Activated CD4-positive, alpha-beta memory T cell treated with anti-CD3 and anti-CD28 coated beads, Interleukin-2, amount 10 ng/mL, durations not matched to agents 7 days and 5 days (primary cell): ENCODE data around the gene DSG4. TPM values are rescaled to one million over a fixed set of nuclear protein-coding genes. Genes with fewer than 3 reads are reported as not detected.

Source experiments
- CTCF ChIA-PET: fragments of 350-600 bp; sonication (Branson Sonifier 250); formaldehyde crosslinking; loops from one replicate; lab custom pipeline; 2021; ENCODE audit warnings: antibody characterized with exemption, inconsistent platforms; lab: Charles Lee
- POLR2A ChIA-PET: fragments of 350-600 bp; sonication (Branson Sonifier 250); formaldehyde crosslinking; loops from one replicate; lab custom pipeline; 2021; ENCODE audit warnings: antibody characterized with exemption; lab: Charles Lee
- DNase-seq: peaks from one replicate; pipeline ENCODE4 v3.0.0-alpha.2; 2020
- H3K27ac Mint-ChIP-seq: one replicate; pipeline ENCODE4 v1.8.0; 2021; ENCODE audit warnings: mild to moderate bottlenecking, mixed read lengths
- H3K27me3 Mint-ChIP-seq: one replicate; pipeline ENCODE4 v1.8.0; 2021; ENCODE audit warnings: mixed read lengths
- H3K36me3 Mint-ChIP-seq: one replicate; pipeline ENCODE4 v1.8.0; 2021; ENCODE audit warnings: low read depth, mixed read lengths
- H3K4me1 Mint-ChIP-seq: one replicate; pipeline ENCODE4 v1.8.0; 2021; ENCODE audit warnings: mixed read lengths
- H3K4me3 Mint-ChIP-seq: one replicate; pipeline ENCODE4 v1.8.0; 2021; ENCODE audit warnings: mild to moderate bottlenecking, mixed read lengths
- H3K9me3 Mint-ChIP-seq: one replicate; pipeline ENCODE4 v1.8.0; 2021; ENCODE audit warnings: mixed read lengths
- total RNA-seq, 2 experiments: library from RNA; stranded (reverse); gene quantifications; one replicate each; pipeline ENCODE4 v1.2.3, GENCODE V29; 2021

Gene DSG4
- total RNA-seq, 2 experiments from 2014 or later: not detected

- H3K36me3 Mint-ChIP-seq: no peaks in the 10 kb centered on the region
- no peak overlapping the region for H3K4me3 Mint-ChIP-seq
- no peaks in the 10 kb centered on the region for H3K4me1 Mint-ChIP-seq
- CTCF ChIA-PET: no interaction called here
- POLR2A ChIA-PET: no interaction called here
- H3K9me3 Mint-ChIP-seq: no peaks in the 10 kb centered on the region
- no peaks in the 10 kb centered on the region for H3K27me3 Mint-ChIP-seq
- no peak for DNase-seq
- no peak overlapping the region for H3K27ac Mint-ChIP-seq
Measured at GRCh38 chr18:31441493-31441892, 64.9 kb downstream of the DSG4 start.

DNA sequence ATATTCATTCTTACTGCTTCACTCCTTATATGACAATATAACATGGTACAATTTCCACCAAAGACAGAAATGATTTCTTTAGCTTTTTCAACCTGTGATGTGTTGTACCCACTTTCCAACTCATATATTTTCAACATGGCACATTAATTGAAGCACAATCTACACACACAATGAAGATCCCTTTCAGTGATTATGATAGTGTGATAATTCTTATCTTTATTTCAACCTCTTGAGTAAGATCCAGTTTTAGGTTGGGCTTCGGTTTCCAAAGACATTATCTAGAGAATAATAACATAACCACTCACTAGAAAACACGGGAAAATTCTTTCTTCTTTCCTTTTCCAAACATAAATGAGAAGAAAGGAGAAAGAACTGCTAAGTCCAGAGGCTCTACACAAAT, 67.6 kb downstream of the DSG4 start:
- Mint-ChIP-seq H3K4me3 (no peak overlapping the region), H3K9me3 (no peaks in the 10 kb centered on the region), H3K27me3 (no peaks in the 10 kb centered on the region), H3K4me1 (no peaks in the 10 kb centered on the region), H3K27ac (no peak overlapping the region), H3K36me3 (no peaks in the 10 kb centered on the region)
- DNase-seq: no peak
- ChIA-PET POLR2A (no interaction called here), CTCF (no interaction called here)

- no peak overlapping the region for H3K4me3 Mint-ChIP-seq
- POLR2A ChIA-PET: no interaction called here
- DNase-seq: no peak
- H3K27me3 Mint-ChIP-seq: no peaks in the 10 kb centered on the region
- H3K4me1 Mint-ChIP-seq: no peaks in the 10 kb centered on the region
- H3K27ac Mint-ChIP-seq: no peak overlapping the region
- H3K36me3 Mint-ChIP-seq: no peaks in the 10 kb centered on the region
- H3K9me3 Mint-ChIP-seq: no peaks in the 10 kb centered on the region
- CTCF ChIA-PET: no interaction called here
Measured at GRCh38 chr18:31445908-31446307, 69.3 kb downstream of the DSG4 start.

DNA sequence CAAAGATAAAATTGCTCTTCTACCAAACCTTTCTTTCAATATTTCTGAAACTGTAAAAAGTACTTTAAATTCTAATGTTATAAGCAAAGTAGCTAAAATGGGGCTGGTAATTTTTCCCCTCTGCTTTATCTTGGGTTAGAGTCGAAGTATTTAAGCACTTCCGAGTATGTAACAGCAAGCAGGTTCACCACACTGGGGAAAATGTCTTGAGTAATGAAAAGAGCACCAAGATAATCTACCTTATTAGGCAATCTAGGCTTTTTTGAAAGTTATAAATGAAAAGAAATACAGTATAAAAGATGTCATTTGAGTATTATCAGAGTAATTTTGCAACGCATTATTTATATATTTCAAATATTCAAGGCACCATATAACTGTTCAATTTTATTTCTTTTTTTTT, 70.3 kb downstream of the DSG4 start:
- Mint-ChIP-seq H3K27ac (no peak overlapping the region), H3K4me3 (no peak overlapping the region), H3K36me3 (no peaks in the 10 kb centered on the region), H3K9me3 (no peaks in the 10 kb centered on the region), H3K27me3 (no peaks in the 10 kb centered on the region), H3K4me1 (no peaks in the 10 kb centered on the region)
- ChIA-PET POLR2A (no interaction called here), CTCF (no interaction called here)
- DNase-seq: no peak

DNA sequence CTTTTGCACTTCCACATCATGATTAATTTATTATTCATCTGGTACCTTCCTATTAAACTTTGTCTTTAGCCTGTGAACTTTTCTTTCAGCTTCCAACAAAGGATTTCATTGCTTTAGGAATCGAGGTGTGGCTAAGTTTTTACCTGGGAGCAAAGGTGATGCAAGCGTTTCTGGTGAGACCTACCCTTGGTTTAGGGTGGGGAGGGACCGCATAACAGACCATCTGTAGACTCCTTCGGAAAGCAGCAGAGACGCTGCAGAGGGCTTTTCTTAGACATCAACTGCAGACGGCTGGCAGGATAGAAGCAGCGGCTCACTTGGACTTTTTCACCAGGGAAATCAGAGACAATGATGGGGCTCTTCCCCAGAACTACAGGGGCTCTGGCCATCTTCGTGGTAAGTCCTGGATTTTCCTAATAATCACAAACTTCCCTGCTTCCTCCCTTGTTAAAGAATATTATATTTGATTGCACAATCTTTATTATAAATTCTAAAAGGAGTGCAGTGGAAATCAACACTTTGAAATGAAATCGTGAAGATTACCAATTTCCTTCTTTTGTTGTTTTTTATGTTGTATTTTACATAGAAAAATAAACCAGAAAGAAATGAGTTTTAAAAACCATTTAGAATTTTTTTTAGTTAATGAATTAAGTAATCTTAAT, 71.1 kb downstream of the DSG4 start, which contains the start of gene DSG3:
Gene DSG3 (plus strand): TSS at position 212 of the 662 bp plus-strand sequence. CDS start 137 bp downstream, at position 349.
- POLR2A ChIA-PET: no interaction called here
- Mint-ChIP-seq H3K27ac (no peak within 1 kb of the TSS), H3K36me3 (no peaks in the 10 kb centered on the region), H3K9me3 (no peaks in the 10 kb centered on the region), H3K4me3 (no peak within 1 kb of the TSS), H3K27me3 (no peaks in the 10 kb centered on the region), H3K4me1 (no peaks in the 10 kb centered on the region)
- no peak for DNase-seq
- CTCF ChIA-PET: no interaction called here

- Mint-ChIP-seq H3K27me3 (no peaks in the 10 kb centered on the region), H3K36me3 (no peaks in the 10 kb centered on the region), H3K4me3 (no peak overlapping the region), H3K4me1 (no peaks in the 10 kb centered on the region), H3K27ac (no peak overlapping the region), H3K9me3 (no peaks in the 10 kb centered on the region)
- CTCF ChIA-PET: interaction anchor here (0.5 kb wide), 1 partner anchor 247 kb away, joined by 3 read pairs; no protein-coding TSS in a partner anchor
- DNase-seq: no peak
- POLR2A ChIA-PET: no interaction called here
Measured at GRCh38 chr18:31450409-31450808, 73.8 kb downstream of the DSG4 start.

DNA sequence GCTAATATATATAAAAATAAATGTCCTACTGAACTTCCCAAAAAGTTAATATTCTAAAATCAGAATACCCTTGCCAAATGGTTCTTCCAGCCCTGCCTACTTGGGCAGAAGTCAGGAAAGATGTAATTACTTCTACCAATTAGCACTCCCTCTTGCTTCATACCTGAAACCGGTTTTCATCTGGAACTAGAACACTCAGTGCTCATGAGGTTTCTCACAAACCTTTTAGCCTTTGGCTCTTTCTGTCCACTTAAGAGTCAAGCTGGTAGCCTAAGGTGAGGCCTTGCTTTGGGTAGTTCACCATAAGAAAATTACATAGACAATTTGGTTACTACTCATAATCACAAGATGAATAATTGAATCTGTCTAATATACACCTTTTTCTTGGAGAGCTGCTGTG, 75.0 kb downstream of the DSG4 start:
- Mint-ChIP-seq H3K9me3 (no peaks in the 10 kb centered on the region), H3K4me3 (no peak overlapping the region), H3K27me3 (no peaks in the 10 kb centered on the region), H3K36me3 (no peaks in the 10 kb centered on the region), H3K27ac (no peak overlapping the region), H3K4me1 (no peaks in the 10 kb centered on the region)
- POLR2A ChIA-PET: no interaction called here
- CTCF ChIA-PET: no interaction called here
- no peak for DNase-seq

DNA sequence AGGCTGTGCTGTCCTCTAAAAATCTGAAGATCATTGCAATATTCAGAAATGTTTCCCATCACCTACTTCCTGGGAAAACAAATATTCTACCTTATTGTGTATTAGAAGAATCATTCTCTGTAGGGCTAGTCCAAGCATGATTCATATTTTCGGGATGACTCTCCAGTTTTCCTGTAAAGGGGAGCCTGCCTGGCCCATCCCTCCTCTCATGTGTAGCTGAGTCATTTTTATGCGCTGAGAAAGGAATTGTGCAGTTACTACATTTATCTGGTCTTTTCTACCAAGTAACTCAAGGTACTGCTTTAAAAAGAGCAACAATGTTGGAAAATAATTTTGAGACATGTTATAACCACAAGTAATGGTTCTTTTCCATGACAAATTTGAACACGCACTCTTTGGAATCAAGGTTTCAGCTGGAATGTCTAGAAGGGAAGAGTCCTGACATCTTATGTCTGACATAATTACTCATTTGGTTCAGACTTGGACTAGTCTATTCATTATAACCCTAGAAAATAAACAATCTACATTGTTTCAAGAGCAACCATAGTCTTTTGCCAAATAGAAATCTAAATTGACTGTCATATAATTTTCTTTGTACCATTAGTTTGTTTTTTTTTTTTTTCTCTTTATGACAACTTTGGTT, 77.6 kb downstream of the DSG4 start:
- no peaks in the 10 kb centered on the region for H3K4me1 Mint-ChIP-seq
- ChIA-PET POLR2A (no interaction called here), CTCF (interaction anchor here (0.8 kb wide), 1 partner anchor 15 kb away, joined by 3 read pairs; no protein-coding TSS in a partner anchor)
- no peaks in the 10 kb centered on the region for H3K27me3 Mint-ChIP-seq
- H3K27ac Mint-ChIP-seq: no peak overlapping the region
- H3K36me3 Mint-ChIP-seq: no peaks in the 10 kb centered on the region
- DNase-seq: no peak
- H3K4me3 Mint-ChIP-seq: no peak overlapping the region
- no peaks in the 10 kb centered on the region for H3K9me3 Mint-ChIP-seq

Other genes starting within 250 kb of the DSG4 start
- not detected for gene DSC1, start 213.9 kb upstream of the DSG4 start, total RNA-seq
- gene DSG1, start 58.6 kb upstream of the DSG4 start, total RNA-seq: not detected
- not detected for gene DSG3, start 71.0 kb downstream of the DSG4 start, total RNA-seq
- gene DSG2, start 121.4 kb downstream of the DSG4 start, total RNA-seq: under 1 TPM; 0.10 to 0.13 TPM
- not detected for gene TTR, start 215.1 kb downstream of the DSG4 start, total RNA-seq